Sigmoid colon (tissue), 4 donors: ENCODE results near the gene KLF7.

ENCODE experiments used
- CTCF ChIP-seq, 4 experiments: fragments of 450-650 bp in 3 of 4; fragments of 200-600 bp in 1 of 4; IDR thresholded peaks; one replicate each; pipeline ENCODE4 v1.5.1; 2016 to 2019; ENCODE audit warnings: antibody characterized with exemption in 4 of 4, mild to moderate bottlenecking in 3 of 4, moderate library complexity in 2 of 4
- EP300 ChIP-seq, 4 donors: sonication (generic); formaldehyde crosslinking; IDR thresholded peaks; one replicate each; pipeline ENCODE4 v1.6.1; 2017; ENCODE audit warnings: antibody characterized with exemption in 4 of 4
- POLR2A ChIP-seq, 2 donors: fragments of 450-650 bp; IDR thresholded peaks; one replicate each; pipeline ENCODE4 v1.6.1; 2016; ENCODE audit warnings: antibody characterized with exemption in 2 of 2, mild to moderate bottlenecking in 2 of 2, moderate library complexity in 2 of 2

DNA sequence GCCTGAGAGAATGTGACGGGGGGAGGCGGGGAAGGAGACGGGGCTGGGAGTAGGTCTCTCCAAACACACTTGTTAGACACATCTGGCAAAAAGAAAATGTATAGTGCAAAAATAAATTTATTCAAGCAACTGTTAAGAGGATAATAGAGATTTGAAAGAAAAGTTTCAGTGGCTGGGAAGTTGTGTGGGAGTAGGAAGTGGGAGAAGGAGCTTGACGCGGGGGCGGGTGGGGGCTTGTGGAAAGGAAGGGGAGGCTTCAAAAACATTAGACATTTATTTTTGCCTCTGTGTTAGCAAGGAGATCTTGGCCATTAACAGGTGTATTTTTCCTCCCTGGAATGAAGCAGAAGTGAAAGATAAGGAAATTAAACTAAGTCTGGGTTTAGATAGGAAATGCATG lies 90.3 kb downstream of the KLF7 start:
- TF ChIP-seq CTCF (IDR thresholded peaks at IDR 0.05) (no peak), POLR2A (IDR thresholded peaks at IDR 0.05) (no peak), EP300 (IDR thresholded peaks at IDR 0.05) (no peak)
